Epithelial cell of esophagus (primary cell): Measurements from ENCODE around the gene SMTNL1.

Source experiments
- DNase-seq: peaks from one replicate; pipeline ENCODE4 v3.0.0; 2010; ENCODE audit warnings: low read depth
- H3K4me3 ChIP-seq: 2 replicates; pipeline ENCODE4 v1.5.1; 2011; ENCODE audit warnings: mild to moderate bottlenecking, low read length, control low read depth
- CTCF ChIP-seq: IDR thresholded peaks from 2 replicates; pipeline ENCODE4 v1.5.1; 2011; ENCODE audit warnings: low read depth, mild to moderate bottlenecking, low read length, control low read depth, inconsistent platforms; ENCODE audit not compliant: insufficient read depth; ENCODE audit errors: missing control alignments

SMTNL1 gene

GRCh38 chr11:57560146-57560545 lies 22.8 kb downstream of the SMTNL1 start:
- no peak for TF ChIP-seq CTCF
- DNase-seq = peak; percentile 25
- H3K4me3 ChIP-seq = no peak overlapping the region

GRCh38 chr11:57562596-57562995 lies 25.2 kb downstream of the SMTNL1 start:
- peak; percentile 36 for DNase-seq

GRCh38 chr11:57566005-57566904 lies 28.9 kb downstream of the SMTNL1 start:
- no peak for TF ChIP-seq CTCF
- no peak overlapping the region for H3K4me3 ChIP-seq
- DNase-seq = peak; percentile 29

More at GRCh38 chr11:57562596-57562995, 25.2 kb downstream of the SMTNL1 start:
- no peak for TF ChIP-seq CTCF
- no peak overlapping the region for H3K4me3 ChIP-seq

- H3K4me3 ChIP-seq = peak overlapping the region; percentile 65
- DNase-seq = no peak
- no peak for TF ChIP-seq CTCF
These were observed 29.6 kb downstream of the SMTNL1 start for GRCh38 chr11:57566905-57567514.

- no peak for TF ChIP-seq CTCF
- DNase-seq = peak; percentile 26
- H3K4me3 ChIP-seq = peak within 1 kb of the TSS; percentile 65
These were observed 30.3 kb downstream of the SMTNL1 start, which contains the start of gene UBE2L6 for GRCh38 chr11:57567515-57568329. UBE2L6 (minus strand) TSS chr11:57567672; CDS start chr11:57567611, 61 bp downstream.

- peak; percentile 78 for DNase-seq
- H3K4me3 ChIP-seq = peak overlapping the region; percentile 65
- TF ChIP-seq CTCF = peak; percentile 92
These were observed 31.0 kb downstream of the SMTNL1 start for GRCh38 chr11:57568330-57568766.
